AG04449 (cell line): ENCODE results near the gene PLCB3.
A peak's percentile ranks its signal among the peaks of the same experiment; 100 is the strongest.

Experiments used
- CTCF ChIA-PET: fragments of 350-600 bp; formaldehyde crosslinking; extraction: SDS; loops from one replicate; lab custom pipeline; 2021; ENCODE audit warnings: antibody characterized with exemption; lab: Yijun Ruan, JAX
- POLR2A ChIA-PET: fragments of 400-600, 350-600 bp; formaldehyde crosslinking; extraction: SDS; loops from one replicate; lab custom pipeline; 2020; ENCODE audit warnings: antibody characterized with exemption, inconsistent platforms; lab: Yijun Ruan, JAX
- DNase-seq: peaks from one replicate; pipeline ENCODE4 v3.0.0-alpha.2; 2010; ENCODE audit warnings: low read depth, low spot score
- H3K4me3 ChIP-seq: 2 replicates; pipeline ENCODE4 v1.5.1; 2011; ENCODE audit warnings: low read depth, mild to moderate bottlenecking, control low read depth, low read length
- TF ChIP-seq, protein P1 (sequence below): IDR thresholded peaks from one replicate; pipeline ENCODE4 v1.5.1; 2011; ENCODE audit warnings: mild to moderate bottlenecking, moderate library complexity, low read length, control low read depth, inconsistent platforms; ENCODE audit not compliant: insufficient read depth; ENCODE audit errors: missing control alignments

PLCB3 gene

DNA sequence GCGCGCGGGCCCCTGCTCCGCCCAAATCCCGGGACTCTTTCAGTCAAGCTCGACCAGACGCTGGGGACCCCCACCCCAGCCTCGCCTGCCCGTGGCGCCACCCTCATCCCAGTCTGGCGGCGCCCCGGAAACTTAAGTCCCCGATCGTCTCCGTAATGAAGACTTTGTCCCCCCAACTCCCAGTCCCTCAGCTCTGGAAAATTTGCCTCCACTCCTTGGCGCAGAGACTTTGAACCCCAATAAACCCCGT, 348 bp downstream of the PLCB3 start:
- TF ChIP-seq, protein P1, sequence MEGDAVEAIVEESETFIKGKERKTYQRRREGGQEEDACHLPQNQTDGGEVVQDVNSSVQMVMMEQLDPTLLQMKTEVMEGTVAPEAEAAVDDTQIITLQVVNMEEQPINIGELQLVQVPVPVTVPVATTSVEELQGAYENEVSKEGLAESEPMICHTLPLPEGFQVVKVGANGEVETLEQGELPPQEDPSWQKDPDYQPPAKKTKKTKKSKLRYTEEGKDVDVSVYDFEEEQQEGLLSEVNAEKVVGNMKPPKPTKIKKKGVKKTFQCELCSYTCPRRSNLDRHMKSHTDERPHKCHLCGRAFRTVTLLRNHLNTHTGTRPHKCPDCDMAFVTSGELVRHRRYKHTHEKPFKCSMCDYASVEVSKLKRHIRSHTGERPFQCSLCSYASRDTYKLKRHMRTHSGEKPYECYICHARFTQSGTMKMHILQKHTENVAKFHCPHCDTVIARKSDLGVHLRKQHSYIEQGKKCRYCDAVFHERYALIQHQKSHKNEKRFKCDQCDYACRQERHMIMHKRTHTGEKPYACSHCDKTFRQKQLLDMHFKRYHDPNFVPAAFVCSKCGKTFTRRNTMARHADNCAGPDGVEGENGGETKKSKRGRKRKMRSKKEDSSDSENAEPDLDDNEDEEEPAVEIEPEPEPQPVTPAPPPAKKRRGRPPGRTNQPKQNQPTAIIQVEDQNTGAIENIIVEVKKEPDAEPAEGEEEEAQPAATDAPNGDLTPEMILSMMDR = no peak
- H3K4me3 ChIP-seq = peak overlapping the region; percentile 82
- DNase-seq = no peak
- CTCF ChIA-PET = interaction anchor here (0.7 to 10.8 kb wide), 23 partner anchors 9 to 468 kb away, joined by 3 to 224 read pairs (median 7); partner anchors contain the start of genes CATSPERZ, ESRRA, FERMT3 and FKBP2
- POLR2A ChIA-PET = interaction anchor here (1.2 to 1.9 kb wide), 7 partner anchors 10 to 66 kb away, joined by 3 to 18 read pairs (median 5); partner anchors contain the start of genes FKBP2 and STIP1

DNA sequence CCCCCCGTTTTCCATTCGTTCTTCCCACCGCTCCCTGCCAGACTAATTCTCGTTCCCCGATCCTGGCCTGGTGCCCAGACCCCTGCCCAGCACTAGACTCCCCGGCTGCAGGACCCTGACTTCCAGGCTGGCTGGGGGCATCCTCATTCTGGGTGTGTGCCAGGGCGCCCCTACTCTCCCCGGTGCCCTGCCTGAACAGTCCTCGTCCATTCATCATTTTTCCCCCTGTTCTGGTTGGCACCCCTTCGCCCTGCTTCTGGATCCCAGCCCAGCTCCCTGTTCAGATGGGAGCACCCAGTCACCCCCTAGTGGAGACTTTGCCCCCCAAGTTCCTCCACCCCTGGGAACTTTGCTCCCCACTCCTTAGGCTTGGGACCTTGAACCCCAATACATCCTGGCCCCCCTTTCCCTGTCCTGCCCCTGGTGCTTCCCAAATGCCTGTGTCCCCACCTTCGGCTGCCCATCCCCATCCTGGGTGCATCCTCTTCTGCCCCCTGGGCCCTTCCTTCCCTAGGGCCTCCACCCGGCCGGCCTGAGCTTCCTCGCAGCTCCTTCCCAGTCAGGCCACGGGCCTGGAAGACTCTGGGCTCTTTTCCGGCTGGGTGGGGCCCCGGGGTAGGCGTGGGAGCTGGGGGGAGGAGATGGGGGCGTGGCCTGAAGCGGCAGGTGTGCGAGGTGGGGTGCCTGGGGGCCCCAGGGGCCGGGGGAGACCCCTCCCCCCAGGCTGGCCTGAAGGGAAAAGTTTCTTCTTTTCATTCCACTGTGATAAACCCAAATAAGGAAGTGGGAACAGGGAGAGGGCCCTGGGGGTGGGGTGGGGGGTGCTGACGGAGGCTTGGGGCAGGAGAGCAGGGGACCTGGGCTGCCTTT, 908 bp downstream of the PLCB3 start:
- DNase-seq = no peak
- TF ChIP-seq, protein P1 = peak; percentile 44
- peak overlapping the region; percentile 82 for H3K4me3 ChIP-seq
- ChIA-PET CTCF (interaction anchor here (0.7 to 10.8 kb wide), 20 partner anchors 9 to 468 kb away, joined by 3 to 224 read pairs (median 8); partner anchors contain the start of genes CATSPERZ, ESRRA, FERMT3 and FKBP2), POLR2A (interaction anchor here (0.7 to 1.9 kb wide), 10 partner anchors 9 to 66 kb away, joined by 3 to 18 read pairs (median 5); partner anchors contain the start of genes FKBP2 and STIP1)

DNA sequence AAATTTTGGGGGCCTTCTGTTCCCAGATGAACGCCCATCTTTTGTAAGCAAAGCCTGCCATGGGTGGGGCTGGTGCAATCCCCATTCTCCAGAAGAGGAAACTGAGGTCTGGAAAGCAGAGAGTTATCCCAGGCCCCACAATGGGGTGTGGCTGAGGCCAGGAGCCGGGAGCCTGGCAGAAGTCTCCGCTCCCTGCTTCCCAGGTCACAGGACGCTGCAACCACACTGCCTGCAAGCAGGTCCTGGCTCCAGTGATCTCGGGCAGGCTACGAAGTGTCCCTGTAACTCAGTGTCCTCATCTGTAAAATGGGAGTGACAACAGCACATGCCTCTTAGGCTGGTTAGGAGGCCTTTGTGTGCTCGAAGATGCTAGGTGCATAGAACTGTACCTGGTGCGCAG, 1.7 kb downstream of the PLCB3 start:
- ChIA-PET POLR2A (interaction anchor here (1.1 to 1.9 kb wide), 5 partner anchors 9 to 49 kb away, joined by 3 to 18 read pairs (median 13); partner anchors contain the start of gene FKBP2), CTCF (interaction anchor here (1.2 to 10.8 kb wide), 8 partner anchors 8 to 65 kb away, joined by 3 to 224 read pairs (median 12); partner anchors contain the start of genes FERMT3 and PRDX5)
- TF ChIP-seq, protein P1 = no peak
- peak overlapping the region; percentile 82 for H3K4me3 ChIP-seq
- DNase-seq = no peak

DNA sequence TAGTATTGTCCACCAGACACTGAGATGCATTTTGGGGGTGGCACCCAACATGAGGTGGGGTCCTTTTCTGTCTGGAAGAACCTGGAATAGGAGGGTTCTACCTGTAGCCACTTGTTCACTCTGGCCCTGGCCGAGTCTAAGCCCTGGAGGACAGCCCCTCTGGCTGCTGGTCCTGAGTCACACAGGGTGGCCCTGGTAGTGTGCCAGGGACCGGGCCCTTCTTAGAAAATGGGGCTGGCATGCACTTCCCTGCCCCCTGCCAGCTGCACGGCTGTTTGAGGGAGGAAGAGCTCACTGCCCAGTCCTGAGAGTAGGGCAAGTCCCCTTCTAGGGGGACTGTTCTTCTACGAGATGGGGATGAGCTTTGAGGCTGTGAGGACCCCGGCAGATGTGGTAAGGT, 2.2 kb downstream of the PLCB3 start:
- peak overlapping the region; percentile 82; the same call in 1 of the 2 replicates for H3K4me3 ChIP-seq
- DNase-seq = no peak
- CTCF ChIA-PET = interaction anchor here (0.6 to 1.7 kb wide), 4 partner anchors 8 to 69 kb away, joined by 3 to 8 read pairs (median 3); no protein-coding TSS in a partner anchor
- POLR2A ChIA-PET = no interaction called here
- TF ChIP-seq, protein P1 = no peak

DNA sequence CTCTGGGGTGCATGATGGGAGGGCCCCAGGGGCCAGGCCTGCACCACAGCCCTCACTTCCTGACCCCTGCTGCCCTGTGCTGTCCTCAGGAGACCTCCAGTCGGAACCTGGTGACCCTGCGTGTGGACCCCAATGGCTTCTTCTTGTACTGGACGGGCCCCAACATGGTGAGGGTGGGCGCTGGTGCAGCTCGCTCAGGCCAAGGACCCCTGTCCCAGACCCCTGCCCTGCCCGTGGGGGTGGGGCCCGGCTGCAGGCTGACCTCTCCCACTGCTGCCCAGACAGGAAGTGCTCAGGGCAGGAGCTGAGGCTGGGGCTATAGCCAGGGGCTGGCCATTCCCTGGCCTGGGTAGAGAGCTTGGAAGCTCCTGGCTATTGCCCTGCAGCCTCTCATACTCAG, 3.0 kb downstream of the PLCB3 start:
- ChIA-PET CTCF (interaction anchor here (0.6 to 2.2 kb wide), 5 partner anchors 9 to 70 kb away, joined by 3 to 8 read pairs (median 3); no protein-coding TSS in a partner anchor), POLR2A (no interaction called here)
- no peak for DNase-seq
- TF ChIP-seq, protein P1 = no peak
- H3K4me3 ChIP-seq = no peak overlapping the region
